Measurements from ENCODE around the gene CDH23. TPM values are rescaled to one million over a fixed set of nuclear protein-coding genes. Genes with fewer than 3 reads are reported as not detected.

The CDH23 gene
- total RNA-seq, 1 donor from 2014 or later: 3.7 TPM

DNA sequence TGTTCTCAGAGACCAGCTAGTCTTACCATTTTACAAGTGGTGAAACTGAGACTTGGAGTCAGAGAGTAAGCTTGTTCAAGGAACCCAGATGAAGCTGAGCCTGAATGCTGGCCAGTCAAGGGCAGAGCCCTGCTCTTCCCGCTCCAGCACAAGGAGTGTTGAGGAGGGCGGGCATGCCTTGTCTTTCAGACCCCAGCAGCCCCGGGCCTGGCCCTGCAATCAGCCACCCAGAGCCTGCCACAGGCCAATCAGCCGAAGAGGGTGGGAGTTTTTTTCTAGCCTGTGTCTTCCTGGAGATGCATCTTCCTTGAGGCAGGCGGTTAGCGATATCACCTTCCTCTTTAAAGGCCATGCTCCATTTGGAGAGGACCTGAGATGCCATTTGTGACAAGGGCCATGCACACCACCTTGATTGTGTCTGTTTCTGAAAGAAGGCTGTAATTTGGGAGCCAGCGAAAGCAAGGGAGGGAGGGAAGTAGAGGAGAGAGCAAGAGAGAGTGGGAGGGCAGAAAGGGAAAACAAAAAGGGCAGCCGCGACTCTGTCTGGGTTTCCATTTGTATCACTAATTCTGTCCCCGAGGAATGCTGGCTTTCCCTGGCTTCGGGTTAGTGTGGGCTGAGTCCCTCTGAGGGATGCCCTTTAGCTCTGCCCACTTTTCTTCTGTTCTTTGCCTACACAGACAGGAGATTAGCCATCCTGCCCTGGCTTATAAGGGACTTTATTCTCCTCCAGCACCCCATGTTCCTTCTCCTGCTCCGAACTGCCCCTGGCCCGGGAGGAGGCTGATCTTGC, 8.0 kb downstream of the CDH23 start:
- intact Hi-C loops (cut with DNase I): no loop called here
- ATAC-seq (ENCODE audit: poor library complexity) (no peak), DNase-seq (no peak)

DNA sequence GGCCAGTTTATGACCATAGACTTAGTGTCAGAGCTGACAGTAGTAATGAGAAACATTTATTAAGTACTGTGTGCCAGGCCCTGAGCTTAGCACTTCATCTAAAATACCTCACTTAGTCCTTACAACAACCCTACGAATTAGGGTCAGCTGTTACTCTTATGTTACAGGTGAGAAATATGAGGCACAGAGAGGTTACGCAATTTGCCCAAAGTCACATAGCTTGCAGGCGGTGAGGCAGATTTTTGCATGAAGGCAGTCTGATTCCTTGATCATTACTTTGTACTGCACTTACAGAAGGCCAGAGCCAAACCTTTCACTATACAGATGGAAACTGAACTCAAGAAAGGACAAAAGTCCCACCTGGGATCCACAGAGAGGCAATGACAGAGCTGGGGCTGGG, 10.2 kb downstream of the CDH23 start:
- intact Hi-C loops (cut with DNase I): no loop called here
- ATAC-seq (ENCODE audit: poor library complexity): no peak
- DNase-seq: no peak

DNA sequence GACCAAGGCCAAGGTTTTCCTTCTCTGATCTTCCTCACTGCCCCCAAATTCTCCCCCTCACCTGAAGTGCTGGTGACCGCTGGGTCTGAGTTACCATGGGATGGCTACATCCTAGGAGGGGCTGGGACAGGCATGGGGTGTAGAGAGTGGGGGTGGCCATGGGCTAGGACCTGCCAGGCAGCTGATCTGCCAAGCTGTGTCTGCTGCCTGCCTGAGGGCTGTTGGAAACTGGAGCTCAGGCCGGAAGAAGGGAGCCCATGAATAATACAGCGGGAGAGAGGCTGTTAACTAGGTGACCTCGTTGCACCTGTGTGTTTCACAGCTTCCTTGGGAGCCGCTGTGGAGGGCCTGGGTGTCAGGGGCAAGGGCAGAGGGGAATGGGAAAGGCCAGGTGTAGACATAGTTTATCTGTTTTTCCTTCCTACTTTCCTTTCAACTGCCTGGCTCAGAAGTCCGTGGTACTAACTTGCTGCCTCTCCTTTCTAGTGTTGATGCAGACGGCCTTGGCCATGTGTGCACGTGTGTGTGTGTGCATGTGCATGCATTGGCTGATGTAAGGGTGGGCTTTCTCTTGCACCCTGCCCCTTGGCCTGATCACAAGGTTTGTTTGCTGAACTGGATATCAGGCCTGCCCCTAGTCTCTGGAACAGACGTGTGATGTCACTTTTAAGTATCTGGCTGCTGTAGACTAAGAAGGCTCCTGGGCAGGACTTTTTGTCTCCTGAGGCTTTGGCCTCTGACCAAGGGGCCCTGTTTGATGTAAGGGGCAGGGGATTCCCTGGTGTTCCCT, 11.9 kb downstream of the CDH23 start:
- no peak for ATAC-seq (ENCODE audit: poor library complexity)
- intact Hi-C loops (cut with DNase I): no loop called here

DNA sequence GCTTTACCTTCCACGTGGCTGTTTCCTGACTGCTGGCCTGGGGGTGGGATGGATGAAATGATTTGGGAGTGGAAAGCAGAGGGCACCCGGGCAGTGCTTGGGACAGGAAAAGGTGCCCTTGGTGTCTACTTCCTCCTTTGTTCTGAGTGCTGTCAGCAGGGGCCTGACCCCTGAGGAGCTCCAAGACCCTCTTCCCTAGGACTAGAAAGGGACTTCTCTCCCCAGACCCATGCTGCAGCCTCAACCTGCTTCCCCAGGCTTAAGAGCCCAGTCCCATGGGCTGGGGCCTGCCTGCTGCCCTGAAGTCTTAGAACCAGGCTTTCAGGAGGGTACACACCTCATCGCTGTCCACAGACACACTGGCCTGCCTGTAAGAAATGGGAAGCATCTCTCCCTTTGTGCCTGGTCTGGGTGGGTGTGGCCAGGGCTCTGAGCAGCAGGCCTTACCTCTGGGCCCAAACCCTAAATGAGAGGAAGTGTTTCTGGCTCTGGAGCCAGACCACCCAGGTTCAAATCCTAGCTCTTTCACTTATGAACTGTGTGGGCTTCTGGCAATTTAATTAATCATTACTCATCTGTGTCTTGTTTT, 12.9 kb downstream of the CDH23 start:
- DNase-seq (no peak), ATAC-seq (ENCODE audit: poor library complexity) (no peak)
- intact Hi-C loops (cut with DNase I): no loop called here

More for the DNA sequence above, 11.9 kb downstream of the CDH23 start:
- DNase-seq: no peak

DNA sequence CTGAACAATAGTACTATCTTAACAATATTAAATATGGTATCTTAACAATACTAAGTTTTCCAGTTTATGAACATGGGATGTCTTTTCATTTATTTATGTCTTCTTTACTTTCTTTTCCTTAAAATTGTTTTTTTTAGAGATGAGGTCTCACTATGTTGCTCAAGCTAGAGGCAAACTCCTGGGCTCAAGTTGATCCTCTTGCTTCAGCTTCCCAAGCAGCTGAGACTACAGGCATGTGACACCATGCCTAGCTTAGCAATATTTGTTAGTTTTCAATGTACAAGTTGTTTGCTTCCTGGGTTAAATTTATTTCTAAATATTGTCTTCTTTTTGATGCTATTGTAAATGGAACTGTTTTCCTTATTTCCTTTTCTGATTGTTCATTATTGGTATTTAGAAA, 16.9 kb downstream of the CDH23 start:
- DNase-seq (no peak), ATAC-seq (ENCODE audit: poor library complexity) (no peak)
- intact Hi-C loops (cut with DNase I): no loop called here

DNA sequence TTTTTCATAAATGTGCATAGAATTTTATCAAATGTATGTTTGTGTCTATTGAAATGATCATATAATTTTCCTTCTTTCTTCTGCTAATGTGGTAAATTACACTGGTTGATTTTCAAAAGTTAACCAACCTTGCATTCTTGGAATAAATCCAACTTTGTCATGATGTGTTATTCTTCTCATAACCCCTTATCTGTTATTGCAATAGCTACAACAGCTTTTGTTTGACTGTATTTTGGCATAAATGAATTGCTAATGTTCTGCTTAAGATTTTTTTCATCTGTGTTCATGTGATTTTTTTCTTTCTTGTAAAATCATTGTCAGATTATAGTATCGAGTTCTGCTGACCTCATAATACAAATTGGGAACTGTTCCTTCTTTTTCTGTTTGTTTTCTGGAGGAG, 17.6 kb downstream of the CDH23 start:
- intact Hi-C loops (cut with DNase I): no loop called here
- ATAC-seq (ENCODE audit: poor library complexity) (no peak), DNase-seq (no peak)

DNA sequence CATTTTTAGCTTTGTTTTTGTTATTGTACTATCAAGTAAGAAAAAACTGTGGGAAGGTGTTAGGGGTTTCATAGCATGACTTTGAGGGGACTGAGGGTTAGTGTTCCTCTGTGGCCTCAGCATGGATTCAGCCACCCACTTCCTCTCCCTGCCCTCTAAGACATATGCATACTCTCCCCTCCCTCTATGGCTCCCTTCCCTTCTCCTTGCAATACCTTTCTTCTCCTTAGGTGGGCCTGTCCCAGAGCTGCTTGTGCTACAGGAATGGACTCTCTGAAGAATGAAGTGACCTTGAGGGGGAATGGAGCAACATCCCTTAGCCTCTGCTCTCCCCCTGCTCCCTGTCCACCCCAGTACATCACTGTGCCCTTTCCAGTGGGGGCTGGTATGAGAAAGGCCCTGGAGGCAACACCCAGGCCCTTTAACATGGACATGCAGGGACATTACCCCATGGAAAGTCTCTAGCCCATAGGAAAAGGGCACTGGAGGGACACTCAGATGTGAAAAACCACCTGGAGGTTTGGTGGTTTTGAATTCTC, 22.4 kb downstream of the CDH23 start:
- DNase-seq (no peak), ATAC-seq (ENCODE audit: poor library complexity) (no peak)
- intact Hi-C loops (cut with DNase I): no loop called here

DNA sequence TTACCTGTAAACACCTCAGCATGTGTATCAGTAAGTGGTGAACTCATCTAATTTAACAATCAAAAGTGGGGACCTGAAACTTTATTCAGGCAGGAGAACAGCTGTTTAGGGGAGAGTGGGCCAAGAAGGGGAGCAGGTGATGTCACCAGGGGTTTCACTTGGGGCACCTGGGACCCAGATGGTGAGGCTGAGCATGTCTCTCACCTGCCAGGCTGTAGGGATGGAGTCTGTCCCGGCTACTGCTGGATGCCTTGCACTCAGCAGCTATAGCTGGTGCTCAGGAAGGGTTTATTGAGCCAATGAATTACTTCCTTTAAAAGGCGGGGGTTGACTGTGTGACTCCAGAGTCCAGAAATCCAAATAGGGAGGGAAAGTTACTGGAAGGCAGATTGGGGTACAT, 23.0 kb downstream of the CDH23 start:
- intact Hi-C loops (cut with DNase I): no loop called here
- DNase-seq (no peak), ATAC-seq (ENCODE audit: poor library complexity) (no peak)

DNA sequence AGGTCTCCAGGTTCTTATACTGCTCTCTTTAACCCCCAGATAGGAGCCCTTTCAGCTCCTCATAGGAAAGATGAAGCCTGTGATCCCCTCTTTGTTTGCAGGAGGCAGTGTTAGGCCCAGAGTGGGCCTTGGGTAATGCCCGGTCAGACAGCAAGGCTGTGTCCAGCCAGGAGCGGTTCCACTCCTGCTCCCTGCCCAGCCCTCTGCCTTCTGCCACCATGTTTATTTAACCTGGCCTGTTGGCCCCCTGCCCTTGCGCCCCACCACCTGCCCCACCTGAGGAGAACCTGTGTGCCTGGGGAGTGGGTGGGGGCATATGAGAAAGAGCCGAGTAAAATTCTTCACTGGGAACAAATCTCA, 24.3 kb downstream of the CDH23 start:
- intact Hi-C loops (cut with DNase I): no loop called here
- DNase-seq (no peak), ATAC-seq (ENCODE audit: poor library complexity) (no peak)

DNA sequence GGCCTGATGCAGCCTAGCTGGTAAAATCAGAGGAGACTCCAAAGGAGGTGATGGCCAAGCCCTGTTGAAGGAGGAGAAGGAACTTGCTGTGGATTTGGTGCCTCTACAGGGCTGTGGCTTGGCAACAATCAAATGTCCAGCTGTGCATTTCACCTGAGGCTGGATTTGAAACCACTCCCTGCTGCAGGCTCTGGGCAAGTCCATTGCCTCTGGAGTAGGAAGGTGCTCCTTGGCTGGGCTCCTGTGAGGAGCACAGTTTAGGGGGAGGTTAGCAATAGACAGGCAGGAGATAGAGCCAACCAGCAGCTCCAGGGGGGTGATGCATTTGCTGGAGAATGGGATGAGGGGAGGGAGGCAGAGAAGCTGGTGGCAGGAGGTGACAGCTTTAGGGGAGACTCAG, 26.5 kb downstream of the CDH23 start:
- intact Hi-C loops (cut with DNase I): no loop called here
- ATAC-seq (ENCODE audit: poor library complexity): no peak
- no peak for DNase-seq

DNA sequence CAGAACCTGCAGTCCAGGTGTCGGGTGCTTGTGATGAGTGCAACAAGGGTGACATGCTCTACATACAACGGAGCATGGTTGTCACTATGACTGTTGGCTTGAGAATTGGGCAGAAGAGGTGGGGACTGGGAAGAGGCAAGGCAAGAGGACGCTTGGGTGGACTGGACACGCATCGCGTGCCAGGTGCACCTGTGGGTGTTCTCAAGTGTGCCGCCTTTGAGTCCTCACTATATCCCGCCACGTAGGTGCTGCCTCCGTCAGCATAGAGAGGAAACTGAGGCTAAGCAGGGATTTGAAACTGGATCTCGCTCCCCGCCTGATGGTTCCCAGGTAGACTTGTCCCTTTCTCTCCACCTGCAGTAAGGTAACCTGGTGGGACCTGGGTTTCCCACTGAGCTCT, 27.2 kb downstream of the CDH23 start:
- DNase-seq: no peak
- no peak for ATAC-seq (ENCODE audit: poor library complexity)
- intact Hi-C loops (cut with DNase I): no loop called here

DNA sequence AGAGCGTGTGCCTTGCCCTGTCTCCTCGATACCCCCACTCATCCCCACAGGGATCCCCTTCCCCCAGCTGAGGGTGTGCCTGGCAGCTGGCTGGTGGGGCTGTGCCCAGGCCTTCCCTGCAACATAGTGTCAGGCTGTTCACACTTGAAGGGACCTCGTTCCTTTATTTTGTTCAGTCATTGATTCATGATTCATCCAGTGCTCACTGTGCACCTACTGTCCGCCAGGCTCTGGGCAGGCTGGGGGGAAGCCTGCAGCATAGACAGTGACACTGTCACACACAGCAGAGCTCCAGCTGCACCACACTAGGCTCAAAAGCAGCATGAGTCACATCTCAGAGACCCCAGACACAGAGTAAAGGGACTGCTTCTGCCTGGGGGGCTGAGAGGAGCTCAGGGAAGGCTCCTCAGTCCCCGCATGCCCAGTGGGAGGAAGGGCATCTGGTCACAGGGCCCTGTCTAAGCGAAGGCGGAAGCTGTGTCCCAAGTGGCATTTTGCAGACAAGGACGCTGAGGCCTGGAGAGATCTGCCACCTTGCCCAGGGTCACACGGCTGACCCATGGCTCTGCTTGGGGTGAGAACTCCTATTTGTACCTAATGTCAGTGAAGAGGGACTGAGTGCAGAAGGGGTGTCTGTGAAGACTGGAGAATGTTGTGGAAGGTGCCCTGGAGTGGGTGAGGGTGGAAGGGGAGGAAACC, 27.9 kb downstream of the CDH23 start:
- ATAC-seq (ENCODE audit: poor library complexity) (no peak), DNase-seq (no peak)
- intact Hi-C loops (cut with DNase I): no loop called here

DNA sequence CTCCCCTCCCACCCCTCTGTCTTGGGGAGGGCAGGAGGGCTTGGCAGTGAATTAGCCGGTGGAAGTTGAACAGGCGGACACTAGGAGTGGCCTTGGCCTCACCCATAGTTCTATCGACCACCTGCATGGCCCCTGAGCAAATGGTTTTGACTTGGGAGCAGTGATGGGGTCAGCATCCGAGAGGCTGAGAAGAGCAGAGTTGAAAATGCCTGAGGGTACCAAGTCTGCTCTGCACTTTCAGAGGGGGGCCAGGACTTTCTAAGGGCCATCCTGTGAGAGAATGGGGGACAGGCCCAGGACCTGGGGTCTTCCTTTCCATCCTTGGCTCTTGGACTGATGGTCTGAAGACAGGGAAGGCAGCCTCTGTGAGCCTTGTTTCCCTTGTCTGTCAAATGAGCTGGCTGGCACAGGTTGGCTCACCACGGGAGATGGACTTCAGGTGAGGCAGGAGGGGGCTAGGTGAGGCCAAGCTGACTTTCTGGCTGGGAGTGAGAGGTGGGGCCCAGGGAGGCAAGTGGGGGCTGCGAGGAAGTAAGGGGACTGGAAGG, 29.4 kb downstream of the CDH23 start:
- no peak for ATAC-seq (ENCODE audit: poor library complexity)
- intact Hi-C loops (cut with DNase I): no loop called here
- no peak for DNase-seq

DNA sequence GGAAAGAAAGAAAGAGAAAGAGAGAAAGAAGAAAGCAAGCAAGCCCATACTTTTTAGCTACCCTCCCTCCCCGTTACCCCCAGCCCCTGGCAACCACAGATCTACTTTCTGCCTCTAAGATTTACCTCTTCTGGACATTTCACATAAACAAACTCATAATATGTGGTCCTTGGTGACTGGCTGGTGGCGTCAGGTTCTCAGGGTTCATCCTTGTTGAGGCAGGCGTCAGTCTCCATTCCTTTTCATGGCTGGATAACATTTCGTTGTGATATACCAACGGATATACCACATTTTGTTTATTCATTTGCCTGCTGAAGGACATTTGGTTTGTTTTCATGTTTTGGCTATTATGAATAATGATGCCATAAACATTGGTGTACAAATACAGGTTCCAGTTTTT, 30.5 kb downstream of the CDH23 start:
- intact Hi-C loops (cut with DNase I): no loop called here
- ATAC-seq (ENCODE audit: poor library complexity): no peak
- DNase-seq: no peak

DNA sequence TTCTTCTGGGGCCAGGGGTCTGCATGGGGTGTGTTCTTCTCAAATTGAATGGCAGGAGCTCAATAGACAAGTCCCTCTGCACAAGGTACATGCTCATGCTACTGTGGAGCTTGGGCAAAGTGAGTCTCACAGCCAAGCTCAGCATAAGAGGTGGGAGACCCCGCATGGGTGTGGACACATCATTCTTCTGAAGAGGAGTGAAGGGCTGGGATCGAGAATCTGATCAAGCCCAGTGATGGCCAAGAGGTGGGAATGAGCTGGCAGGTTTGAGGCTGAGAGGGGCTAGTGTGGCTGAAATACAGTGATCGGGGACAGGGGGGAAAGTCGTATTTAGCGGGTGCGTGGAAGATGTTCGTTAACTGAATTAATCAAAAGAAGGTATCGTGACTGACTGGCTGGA, 32.6 kb downstream of the CDH23 start:
- DNase-seq: no peak
- intact Hi-C loops (cut with DNase I): no loop called here
- ATAC-seq (ENCODE audit: poor library complexity): no peak

DNA sequence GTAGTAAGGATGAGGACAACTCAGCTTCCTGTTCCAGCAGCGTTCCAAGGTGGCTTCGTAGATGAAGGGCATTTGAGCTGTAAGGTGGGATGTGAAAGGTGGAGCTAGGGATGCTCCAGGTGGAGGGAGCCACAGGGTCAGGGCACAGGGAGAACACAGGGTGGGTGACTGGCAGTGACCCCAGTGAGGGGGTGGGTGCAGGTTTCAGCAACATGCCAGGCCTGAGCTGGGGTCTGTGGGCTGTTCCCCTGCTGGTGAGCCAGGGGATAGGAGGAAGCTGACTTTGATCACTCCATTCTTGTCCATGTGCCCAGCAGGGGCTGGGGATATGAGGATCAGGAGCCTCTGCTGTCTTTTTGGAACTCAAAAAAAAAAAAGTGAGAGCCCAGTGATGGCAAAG, 33.2 kb downstream of the CDH23 start:
- ATAC-seq (ENCODE audit: poor library complexity): no peak
- intact Hi-C loops (cut with DNase I): no loop called here
- no peak for DNase-seq

DNA sequence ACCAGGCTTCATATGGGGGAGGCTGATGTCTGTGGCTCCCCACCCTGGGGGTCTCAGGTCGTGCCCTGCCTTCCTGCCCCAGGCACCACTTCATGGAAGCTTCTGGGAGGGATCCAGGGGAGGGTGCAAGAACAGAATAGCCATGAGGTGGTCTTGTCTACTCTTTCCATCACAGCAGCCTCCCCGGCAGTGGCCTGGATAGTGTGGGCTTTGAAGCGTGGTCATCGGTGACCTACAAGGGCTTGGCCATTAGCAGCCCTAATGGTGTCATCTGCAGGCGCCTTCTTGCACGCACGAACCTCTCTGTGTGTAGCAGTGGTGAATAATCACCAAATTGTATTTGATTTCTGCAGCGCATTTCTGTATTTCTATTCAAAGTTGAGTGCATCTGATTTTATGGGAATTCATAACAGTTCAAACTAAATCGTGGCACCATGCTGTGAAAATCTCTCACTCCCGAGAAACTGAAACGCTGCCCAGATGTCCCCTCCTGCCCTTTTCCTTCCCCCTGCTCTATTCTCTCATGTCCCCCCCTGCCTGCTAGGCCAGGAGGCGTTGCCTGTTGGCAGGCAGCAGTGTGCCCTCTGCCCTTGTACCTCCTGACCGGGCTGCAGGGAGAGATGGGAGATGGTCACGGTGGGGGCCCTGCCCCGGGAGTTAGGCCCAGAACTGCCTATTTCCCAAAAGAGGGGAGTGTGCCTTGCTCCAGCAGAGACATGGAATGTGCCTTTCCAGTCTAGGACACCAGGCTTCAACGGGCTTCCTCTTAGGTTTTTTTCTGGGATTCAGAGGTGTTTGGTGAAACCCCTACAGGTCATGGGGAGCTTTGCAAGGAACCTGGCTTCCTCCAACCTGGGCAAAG, 34.8 kb downstream of the CDH23 start:
- intact Hi-C loops (cut with DNase I): no loop called here
- DNase-seq (no peak), ATAC-seq (ENCODE audit: poor library complexity) (no peak)

Data from Right ventricle myocardium superior (tissue), 1 donor.